SKM-1 treated with dmso at 0.1 percent for 144 hours (cell line): ENCODE results near the gene MACF1.
"Not testable (repeated sequence)": the region's sequence is repeated elsewhere in the genome, so short reads cannot be mapped to it uniquely, and the experiment has no call there.

Source experiments
- DNase-seq: peaks from one replicate; lab custom pipeline; 2025; ENCODE audit not compliant: unreplicated experiment; lab: John Stamatoyannopoulos, UW

MACF1 gene

DNA sequence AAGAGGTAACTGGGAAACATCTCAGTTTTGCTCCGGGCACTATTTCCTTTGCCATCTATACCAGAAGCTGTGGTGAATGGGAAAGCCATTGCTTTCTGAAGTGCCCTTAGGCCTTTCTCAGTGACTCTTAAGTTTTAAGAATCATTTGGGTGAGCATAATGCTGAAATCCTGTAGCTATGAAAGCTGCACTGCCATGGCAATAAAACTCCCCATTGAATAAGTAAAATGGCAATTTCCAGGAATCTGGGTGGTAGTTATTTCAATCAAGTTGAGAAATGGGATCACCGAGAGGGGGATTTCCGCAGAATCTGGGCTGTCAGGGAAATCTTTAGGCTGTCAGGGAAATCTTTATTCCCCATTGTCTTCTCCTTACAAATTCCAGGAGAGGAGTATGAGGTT, 26.8 kb upstream of the MACF1 start:
- DNase-seq = no peak

GRCh38 chr1:39178541-39179431, 25.7 kb upstream of the MACF1 start:
- DNase-seq = no peak

GRCh38 chr1:39181311-39181710, 23.2 kb upstream of the MACF1 start:
- DNase-seq = no peak

DNA sequence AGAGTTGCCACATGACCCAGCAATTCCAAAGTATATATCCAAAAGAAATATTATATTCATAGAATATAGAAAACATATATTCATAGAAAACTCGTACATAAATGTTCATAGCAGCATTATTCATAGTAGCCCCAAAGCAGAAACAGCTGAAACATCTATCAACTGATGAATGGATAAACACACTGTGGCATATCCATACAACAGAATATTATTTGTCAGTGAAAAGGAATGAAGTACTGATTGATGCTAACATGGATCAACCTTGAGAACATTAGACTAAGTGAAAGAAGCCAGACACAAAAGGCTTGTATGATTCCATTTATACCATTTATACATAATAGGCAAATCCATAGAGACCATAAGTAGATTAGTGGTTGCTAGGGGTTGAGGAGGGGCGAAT, 21.7 kb upstream of the MACF1 start:
- DNase-seq = no peak

- DNase-seq = peak; percentile 67
Observed at GRCh38 chr1:39183503-39184353, 20.8 kb upstream of the MACF1 start.

- DNase-seq = no peak
Observed at GRCh38 chr1:39184354-39184818, 20.1 kb upstream of the MACF1 start.

GRCh38 chr1:39187275-39188046, 17.0 kb upstream of the MACF1 start:
- DNase-seq = no peak

DNA sequence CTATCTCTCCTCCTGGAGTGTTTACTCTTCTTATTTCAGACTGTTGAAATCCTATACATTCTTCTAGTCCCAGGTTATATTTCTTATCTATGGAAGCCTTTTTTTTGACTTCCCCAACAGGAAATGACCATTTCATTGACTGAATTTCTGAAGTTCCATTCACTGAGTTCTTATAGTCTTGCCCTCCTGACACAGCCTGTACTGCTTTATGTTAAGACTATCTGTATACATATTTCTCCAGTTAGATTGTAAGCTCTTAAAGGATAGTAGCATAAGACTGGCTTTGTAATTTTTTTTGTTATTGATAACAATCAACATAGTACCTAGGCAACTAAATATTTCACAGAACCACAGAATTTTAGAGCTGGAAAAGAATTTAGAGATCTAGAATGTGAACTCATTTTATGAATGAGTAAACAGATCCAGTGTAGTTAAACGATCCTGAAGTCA, 14.9 kb upstream of the MACF1 start:
- DNase-seq = no peak

- DNase-seq = no peak
Observed at GRCh38 chr1:39190096-39190495, 14.4 kb upstream of the MACF1 start.

- no peak for DNase-seq
Observed at GRCh38 chr1:39194398-39195051, 10.0 kb upstream of the MACF1 start.

DNA sequence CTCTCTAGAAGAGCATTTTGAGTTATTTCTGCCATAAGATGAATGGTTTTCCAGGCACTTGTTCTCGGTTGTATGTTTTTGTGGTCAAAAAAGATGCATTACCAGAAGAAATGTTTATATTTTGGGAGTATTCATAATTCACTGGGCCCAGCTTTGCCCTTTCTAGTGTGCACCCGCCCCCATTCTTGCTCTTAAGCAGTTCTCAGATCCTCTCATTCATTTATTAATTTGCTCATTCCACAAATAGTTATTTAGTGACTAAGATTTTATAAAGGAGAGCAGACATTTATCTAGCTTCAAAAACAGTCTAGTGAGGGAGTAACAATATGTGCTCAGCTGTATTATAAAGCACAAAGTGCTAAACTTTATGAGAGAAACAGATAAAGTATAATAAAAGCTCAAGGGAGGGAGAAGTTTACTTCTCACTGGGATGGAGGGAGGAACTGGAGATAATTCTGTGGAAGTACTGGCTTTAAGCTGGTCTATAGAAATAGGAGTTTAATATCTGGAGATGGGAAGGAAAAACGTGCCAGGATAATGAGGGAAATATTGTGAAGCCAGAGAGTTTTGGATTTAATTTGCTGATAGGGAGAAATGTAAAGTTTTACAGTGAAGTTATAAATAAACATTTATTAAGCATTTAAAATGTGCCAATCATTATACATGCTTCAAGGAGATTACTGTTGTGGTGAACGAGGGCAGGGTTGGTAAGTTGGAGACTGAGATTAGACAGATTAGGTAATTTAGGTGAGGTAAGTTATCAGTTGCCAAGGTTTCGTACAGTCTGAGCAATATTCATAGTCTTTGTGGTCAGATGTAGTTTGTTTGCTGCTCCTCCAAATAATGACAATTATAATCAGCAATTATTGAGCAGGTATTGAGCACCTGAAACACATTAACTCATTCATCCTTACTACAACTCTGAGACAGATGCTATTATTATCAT, 9.1 kb upstream of the MACF1 start:
- DNase-seq = no peak

DNA sequence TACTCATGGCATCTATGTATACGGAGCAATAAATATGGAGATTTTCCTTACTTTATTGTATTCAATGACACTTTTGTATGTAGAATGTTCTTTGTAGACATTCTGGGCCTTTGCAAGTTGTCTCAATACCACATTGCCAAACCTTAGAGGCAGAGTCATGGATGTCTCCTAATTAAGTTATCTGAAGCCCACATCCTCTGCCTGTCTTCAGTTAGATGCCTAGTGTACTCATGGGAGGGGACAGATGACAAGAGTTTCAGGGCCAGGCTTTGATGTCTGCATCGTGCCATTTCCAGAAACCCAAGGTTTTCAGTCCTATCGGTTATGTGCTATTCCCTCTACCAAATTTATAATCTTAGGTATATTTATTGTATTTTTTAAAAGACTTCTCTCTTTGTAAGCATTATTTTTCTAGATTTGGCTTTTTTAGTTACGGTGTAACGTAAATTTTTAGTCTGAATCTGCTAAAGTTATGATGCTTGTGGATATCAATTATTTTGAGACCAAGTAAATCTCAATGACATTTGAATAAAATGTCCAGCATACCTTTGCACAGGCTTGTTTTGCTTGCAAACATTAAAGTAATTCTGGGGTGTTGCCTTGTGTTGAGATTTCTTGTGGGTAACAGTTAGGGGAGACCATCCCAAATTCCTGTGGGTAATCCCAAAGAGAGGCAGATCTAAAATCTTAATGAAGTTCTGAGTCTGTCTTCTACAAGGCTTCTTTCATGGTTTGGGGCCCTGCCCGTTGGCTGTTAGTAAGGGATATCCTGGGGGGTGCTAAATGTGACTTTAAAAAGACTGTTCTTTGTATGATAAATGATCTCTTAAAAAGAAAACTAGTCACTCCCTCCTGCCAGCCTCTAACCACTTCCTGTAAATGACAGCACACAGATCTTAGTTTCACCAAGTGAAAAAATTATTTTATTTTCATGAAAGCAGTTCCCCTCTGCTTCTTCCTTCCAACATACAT, 8.0 kb upstream of the MACF1 start:
- DNase-seq = peak; percentile 59

DNA sequence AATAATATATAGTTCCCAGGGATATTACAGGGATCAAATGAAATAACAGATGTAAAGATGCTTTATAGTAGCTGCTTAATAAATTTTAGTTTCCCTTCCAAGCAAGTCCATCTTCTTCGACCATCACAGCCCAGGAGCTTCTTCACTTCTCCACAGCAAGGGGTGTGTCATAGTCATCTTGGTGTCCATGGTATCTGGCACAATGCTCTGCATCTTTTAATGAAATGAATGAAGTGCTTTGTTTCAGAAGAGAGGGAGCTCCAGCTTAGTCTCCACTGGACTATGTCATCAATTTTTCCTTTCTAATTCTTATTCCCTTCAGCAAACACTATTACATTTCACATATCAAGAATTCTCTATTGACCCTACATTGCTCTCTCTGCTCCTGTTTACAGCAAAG, 4.9 kb upstream of the MACF1 start:
- DNase-seq = no peak

DNA sequence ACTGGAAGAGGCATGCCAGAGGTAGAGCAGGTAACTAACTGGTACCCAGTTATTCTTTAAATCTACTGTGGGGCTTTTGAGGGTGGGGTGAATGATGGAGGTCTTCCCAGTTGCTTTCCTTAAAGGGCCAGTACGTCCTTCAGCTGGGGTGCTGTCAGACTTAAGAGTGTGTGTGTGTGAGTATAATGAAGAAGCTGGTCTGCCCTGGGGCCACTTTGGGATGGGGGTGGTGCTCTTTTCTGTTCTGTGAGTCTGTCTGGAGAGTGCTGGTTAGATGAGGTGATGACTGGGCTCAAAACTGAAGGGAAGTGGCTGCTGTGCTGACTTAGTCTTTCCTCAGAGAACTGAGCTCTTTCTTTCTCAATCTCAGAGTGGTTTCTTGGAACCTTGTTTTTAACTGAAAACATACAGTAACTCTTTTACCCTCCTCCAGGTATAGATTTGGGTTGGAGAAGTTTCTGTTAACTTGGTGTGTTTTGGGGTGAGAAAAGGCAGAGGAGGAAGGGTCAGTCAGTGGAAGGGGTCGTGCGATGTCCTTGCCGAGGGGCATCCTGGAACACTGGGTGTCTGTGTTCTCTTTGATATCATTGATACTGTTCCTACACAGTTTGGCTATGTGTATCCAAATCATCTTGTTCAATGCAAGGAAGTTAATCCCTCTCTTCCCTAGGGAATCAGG, 746 bp downstream of the MACF1 start:
- peak; percentile 90 for DNase-seq

DNA sequence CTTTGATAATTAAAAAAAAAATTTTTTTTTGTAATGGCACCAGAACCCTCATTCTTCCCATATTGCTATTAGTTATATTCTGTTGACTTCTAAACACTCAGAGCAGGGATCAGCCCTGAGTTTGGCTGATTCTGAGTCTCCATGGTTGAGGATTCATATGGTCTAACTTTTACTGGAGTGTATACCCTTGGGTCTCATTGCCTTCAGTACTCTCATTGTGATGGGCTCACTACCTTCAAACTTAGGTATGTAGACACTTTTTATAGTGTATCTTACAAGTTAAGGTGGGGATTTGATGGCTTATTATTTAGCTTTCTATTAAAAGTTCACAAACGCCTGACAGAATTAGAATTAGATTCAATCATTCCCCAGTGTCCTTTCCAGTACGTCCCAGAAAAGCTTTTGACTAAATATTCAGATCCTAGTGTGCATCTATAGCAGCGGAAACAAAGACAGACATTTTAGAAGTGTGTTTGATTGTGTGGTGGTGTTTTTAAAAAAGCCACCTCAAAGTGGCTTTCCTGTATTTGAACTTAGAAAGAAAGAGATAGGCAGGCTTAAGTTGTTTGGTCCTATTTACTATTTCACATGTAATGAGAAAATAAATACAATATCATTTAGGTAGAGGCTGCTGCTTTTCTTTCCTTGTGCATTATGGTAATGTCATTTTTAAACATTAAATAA, 1.4 kb downstream of the MACF1 start:
- no peak for DNase-seq

DNA sequence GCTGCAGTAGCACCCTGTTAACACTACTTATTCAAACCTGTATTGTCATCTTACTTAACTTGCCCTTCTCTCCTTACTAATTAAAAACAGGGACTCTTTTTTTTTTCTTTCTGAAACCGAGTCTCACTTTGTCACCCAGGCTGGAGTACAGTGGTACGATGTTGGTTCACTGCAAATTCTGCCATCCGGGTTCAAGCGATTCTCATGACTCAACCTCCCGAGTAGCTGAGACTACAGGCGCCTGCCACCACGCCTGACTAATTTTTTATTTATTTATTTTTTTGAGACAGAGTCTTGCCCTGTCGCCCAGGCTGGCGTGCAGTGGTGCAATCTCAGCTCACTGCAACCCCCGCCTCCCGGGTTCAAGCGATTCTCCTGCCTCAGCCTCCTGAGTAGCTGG, 3.9 kb downstream of the MACF1 start:
- DNase-seq = not testable (repeated sequence)

DNA sequence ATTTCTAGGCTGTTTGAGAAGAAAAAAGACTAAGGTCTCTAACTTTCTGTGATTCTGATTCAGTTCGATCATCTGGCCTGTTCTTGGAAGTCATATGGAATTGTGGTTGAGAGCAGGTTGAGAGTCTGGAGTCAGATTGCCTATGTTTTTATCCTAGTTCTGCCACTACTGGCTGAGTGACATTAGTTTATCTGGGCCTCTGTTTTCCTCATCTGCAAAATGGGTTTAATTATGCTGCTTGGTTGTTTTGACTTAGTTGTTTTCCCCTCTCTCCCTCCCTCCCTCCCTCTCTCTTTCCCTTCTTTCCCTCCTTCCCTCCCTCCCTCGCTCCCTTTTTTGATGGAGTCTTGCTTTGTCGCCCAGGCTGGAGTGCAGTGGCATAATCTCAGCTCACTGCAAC, 6.2 kb downstream of the MACF1 start:
- no peak for DNase-seq
